ENCODE data around the gene ZRANB1. TPM values are rescaled to one million over a fixed set of nuclear protein-coding genes. Genes with fewer than 3 reads are reported as not detected.

ZRANB1 gene
- total RNA-seq, 2 experiments from 2014 or later = 14.5 to 17.0 TPM

DNA sequence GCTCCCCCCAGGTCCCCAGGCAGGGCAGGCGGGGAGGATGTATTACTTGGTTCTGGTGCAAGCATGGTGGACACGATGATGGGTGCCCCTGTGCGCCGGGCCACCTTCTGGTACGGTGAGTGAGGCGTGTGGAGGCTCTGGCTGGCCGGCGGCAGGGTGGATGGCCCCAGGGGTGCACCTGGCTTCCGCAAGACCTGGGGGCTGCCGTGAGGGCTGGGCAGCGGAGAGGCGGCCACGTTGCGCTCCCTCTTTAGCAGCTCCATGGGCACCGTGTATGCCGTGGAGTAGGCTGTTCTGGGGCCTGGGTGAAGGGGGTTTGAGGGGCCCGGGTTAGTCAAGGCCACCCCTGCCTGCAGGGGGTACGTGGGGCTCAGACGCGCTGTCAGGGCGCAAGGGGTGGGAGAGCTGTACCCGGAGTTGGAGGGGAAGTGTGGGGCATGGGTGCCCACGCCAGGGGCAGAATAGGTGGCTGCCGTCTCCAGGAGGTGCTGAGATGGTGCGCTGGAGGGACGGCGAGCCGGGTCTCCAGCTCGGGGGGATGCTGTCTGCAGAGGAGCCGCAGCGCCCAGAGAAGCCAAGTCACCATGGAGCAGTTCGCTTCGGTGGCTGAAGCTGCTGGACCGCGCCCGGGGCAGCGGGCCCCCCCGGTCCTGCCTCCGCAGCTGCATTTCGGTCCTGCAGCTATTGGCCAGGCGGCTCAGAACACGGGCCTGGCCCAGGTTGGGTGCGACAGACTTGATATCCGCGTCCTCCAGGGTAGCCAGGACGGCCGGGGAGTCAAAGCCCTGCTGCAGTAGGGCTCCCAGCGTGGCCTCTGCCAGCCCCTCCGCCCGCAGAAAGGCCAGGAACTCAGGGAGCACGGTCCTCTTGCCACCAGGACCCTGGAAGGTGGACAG is 84.4 kb downstream of the ZRANB1 start:
- Histone ChIP-seq H3K9me3 (ENCODE audit: low read length) (no peaks in the 10 kb centered on the region), H3K4me1 (ENCODE audit: insufficient read depth, low read length, poor library complexity, severe bottlenecking) (peaks cover 18% of the 10 kb centered on the region), H3K4me3 (ENCODE audit: low read depth, low read length, poor library complexity, severe bottlenecking) (no peak overlapping the region), H3K9me2 (ENCODE audit: insufficient read depth, low read length) (no peaks in the 10 kb centered on the region), H3K79me2 (ENCODE audit: insufficient read depth, low read depth, low read length) (no peaks in the 10 kb centered on the region), H4K20me1 (ENCODE audit: insufficient read depth, low read length) (no peaks in the 10 kb centered on the region), H3K36me3 (ENCODE audit: insufficient read depth, low read length) (no peaks in the 10 kb centered on the region), H3K27ac (ENCODE audit: low read depth, low read length, poor library complexity, severe bottlenecking) (no peak overlapping the region), H3K4me2 (ENCODE audit: low read length) (no peak overlapping the region), H2AFZ (ENCODE audit: low read length) (no peak overlapping the region)
- CTCF ChIA-PET (ENCODE audit: unreplicated experiment) = no interaction called here
- intact Hi-C loops (cut with micrococcal nuclease; ENCODE audit: unreplicated experiment) = no loop called here
- TF ChIP-seq, protein P1, sequence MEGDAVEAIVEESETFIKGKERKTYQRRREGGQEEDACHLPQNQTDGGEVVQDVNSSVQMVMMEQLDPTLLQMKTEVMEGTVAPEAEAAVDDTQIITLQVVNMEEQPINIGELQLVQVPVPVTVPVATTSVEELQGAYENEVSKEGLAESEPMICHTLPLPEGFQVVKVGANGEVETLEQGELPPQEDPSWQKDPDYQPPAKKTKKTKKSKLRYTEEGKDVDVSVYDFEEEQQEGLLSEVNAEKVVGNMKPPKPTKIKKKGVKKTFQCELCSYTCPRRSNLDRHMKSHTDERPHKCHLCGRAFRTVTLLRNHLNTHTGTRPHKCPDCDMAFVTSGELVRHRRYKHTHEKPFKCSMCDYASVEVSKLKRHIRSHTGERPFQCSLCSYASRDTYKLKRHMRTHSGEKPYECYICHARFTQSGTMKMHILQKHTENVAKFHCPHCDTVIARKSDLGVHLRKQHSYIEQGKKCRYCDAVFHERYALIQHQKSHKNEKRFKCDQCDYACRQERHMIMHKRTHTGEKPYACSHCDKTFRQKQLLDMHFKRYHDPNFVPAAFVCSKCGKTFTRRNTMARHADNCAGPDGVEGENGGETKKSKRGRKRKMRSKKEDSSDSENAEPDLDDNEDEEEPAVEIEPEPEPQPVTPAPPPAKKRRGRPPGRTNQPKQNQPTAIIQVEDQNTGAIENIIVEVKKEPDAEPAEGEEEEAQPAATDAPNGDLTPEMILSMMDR (conservative IDR thresholded peaks at IDR 0.05; ENCODE audit: low read length) = no peak
- no peak for TF ChIP-seq EZH2phosphoT487 (IDR thresholded peaks at IDR 0.05; ENCODE audit: borderline replicate concordance, low read depth, low read length)
- no peak for DNase-seq (ENCODE audit: low spot score)
- no TSS peak for BruUV-seq (replicated peaks)
- POLR2A ChIA-PET = interaction anchor here (0.6 kb wide), 1 partner anchor 61 kb away, joined by 4 read pairs; no protein-coding TSS in a partner anchor

DNA sequence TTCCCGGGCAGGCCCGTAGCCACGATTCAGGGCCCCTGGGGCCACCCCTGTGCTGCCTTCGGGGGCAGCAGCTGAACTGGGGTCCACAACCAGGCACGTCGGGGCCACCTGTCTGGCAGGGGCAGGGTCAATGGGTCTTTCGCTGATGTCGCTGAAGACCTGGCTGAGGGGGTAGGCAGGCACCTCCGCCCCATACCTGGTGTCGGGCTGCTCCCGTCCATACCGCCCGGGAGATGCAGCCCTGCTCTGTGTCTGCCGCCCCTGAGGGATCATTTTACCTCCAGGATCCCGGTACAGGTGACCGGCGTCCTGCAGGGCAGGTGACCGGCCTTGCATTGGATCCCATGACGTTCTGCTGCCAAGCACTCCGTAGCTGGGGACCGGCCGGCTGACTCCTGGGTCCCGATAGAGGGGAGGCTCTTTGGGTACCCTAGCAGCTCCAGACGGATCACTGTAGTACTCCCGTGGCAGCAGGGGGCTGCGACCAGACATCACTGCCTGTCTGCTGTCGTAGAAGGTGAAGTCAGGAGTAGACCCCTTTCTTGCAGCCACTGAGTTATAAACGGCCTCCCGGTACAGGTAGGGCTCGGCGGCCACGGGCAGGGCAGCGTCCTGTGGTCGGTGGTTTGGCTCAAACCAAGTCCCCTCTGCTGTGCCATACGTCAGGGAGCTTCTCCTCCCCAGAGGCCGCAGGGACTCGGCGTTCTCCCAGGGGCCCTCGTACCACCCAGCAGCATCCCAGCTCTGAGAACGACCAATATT is 85.2 kb downstream of the ZRANB1 start:
- no peak overlapping the region for H3K4me2 ChIP-seq (ENCODE audit: low read length)
- H2AFZ ChIP-seq (ENCODE audit: low read length) = no peak overlapping the region
- peaks cover 18% of the 10 kb centered on the region for H3K4me1 ChIP-seq (ENCODE audit: insufficient read depth, low read length, poor library complexity, severe bottlenecking)
- no peaks in the 10 kb centered on the region for H3K36me3 ChIP-seq (ENCODE audit: insufficient read depth, low read length)
- intact Hi-C loops (cut with micrococcal nuclease; ENCODE audit: unreplicated experiment) = no loop called here
- no peak for DNase-seq (ENCODE audit: low spot score)
- no peak for TF ChIP-seq EZH2phosphoT487 (IDR thresholded peaks at IDR 0.05; ENCODE audit: borderline replicate concordance, low read depth, low read length)
- TF ChIP-seq, protein P1 (conservative IDR thresholded peaks at IDR 0.05; ENCODE audit: low read length) = no peak
- POLR2A ChIA-PET = interaction anchor here (0.6 kb wide), 1 partner anchor 62 kb away, joined by 4 read pairs; no protein-coding TSS in a partner anchor
- no peak overlapping the region for H3K27ac ChIP-seq (ENCODE audit: low read depth, low read length, poor library complexity, severe bottlenecking)
- BruUV-seq (replicated peaks) = no TSS peak
- no peaks in the 10 kb centered on the region for H3K9me3 ChIP-seq (ENCODE audit: low read length)
- no peak overlapping the region for H3K4me3 ChIP-seq (ENCODE audit: low read depth, low read length, poor library complexity, severe bottlenecking)
- H3K79me2 ChIP-seq (ENCODE audit: insufficient read depth, low read depth, low read length) = no peaks in the 10 kb centered on the region
- CTCF ChIA-PET (ENCODE audit: unreplicated experiment) = no interaction called here
- no peaks in the 10 kb centered on the region for H3K9me2 ChIP-seq (ENCODE audit: insufficient read depth, low read length)
- H4K20me1 ChIP-seq (ENCODE audit: insufficient read depth, low read length) = no peaks in the 10 kb centered on the region

All from OCI-LY7 (cell line).